Stimulated activated CD4-positive, alpha-beta T cell treated with anti-CD3 and anti-CD28 coated beads, Interleukin-1b, Interleukin-23, amount 100 ng/mL, for 4 hours (primary cell): ENCODE data around the gene ZDHHC21.
"Not testable (repeated sequence)": the region's sequence is repeated elsewhere in the genome, so short reads cannot be mapped to it uniquely, and the experiment has no call there.

Source experiments
- DNase-seq, 2 donors: peaks; one replicate each; pipeline ENCODE4 v3.0.0-alpha.2; 2020; ENCODE audit warnings: low read depth in 2 of 2

The ZDHHC21 gene

DNA sequence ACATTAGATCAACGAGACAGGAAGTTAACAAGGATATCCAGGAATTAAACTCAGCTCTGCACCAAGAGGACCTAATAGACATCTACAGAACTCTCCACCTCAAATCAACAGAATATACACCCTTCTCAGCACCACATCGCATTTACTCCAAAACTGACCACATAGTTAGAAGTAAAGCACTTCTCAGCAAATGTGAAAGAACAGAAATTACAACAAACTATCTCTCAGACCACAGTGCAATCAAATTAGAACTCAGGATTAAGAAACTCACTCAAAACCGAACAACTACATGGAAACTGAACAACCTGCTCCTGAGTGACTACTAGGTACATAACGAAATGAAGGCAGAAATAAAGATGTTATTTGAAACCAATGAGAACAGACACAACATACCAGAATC, 10.6 kb downstream of the ZDHHC21 start:
- DNase-seq = not testable (repeated sequence)

DNA sequence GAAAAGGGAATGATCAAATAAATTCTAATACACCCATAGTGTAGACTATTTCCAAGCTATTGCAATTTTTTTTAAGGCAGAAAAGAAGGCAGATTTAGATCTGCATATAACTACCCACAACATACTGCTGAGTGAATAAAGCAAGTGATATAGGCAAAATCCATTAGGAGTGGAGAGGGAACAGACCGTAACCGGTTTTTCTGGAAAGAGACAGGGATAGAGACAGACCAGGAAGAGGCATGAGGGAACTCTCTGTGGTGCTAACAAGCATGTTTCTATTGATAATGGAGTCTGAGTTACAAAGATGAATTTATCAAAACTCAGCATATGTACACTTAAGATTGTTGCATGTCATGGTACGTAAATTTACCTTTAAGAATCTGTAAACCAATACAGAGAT, 14.5 kb downstream of the ZDHHC21 start:
- DNase-seq = no peak

- no peak for DNase-seq
Measured at GRCh38 chr9:14677872-14678271, 15.4 kb downstream of the ZDHHC21 start.

- no peak for DNase-seq
Measured at GRCh38 chr9:14677396-14677795, 15.8 kb downstream of the ZDHHC21 start.

DNA sequence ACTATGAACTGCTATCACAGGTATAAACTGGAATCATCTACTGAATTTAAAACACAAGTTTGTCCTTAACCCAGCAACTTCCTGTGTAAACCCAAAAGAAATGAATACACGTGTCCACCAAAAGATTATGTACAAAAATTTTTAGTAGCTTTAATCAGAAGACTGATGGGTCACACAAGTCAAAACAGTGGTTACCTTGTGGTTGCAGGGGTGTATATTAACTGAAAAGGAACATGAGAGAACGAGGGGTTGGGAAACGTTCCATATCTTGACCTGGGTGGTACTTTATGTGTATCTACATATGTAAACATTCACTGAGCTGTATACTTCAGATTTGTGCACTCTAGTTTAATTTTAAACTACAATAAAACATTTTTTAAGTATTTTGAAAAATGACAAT, 18.6 kb downstream of the ZDHHC21 start:
- no peak for DNase-seq

DNA sequence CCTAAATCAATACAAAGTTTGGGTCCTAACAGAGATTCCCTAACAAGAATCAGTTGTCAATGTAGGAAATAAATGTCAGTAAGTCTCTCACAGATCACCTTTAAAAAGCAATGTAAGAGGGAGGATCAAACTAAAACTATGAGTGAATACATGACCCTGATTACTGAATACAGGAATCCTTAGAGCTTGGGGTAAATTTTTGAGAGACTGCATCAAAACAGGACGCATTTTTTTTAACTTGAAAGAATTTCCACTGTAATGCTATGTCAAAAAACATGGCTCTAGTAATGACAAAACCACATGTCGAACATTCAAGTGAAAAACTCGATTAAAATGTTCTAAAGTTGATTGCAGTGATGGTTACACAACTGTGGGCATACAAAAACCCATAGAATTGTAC, 21.9 kb downstream of the ZDHHC21 start:
- DNase-seq = no peak

DNA sequence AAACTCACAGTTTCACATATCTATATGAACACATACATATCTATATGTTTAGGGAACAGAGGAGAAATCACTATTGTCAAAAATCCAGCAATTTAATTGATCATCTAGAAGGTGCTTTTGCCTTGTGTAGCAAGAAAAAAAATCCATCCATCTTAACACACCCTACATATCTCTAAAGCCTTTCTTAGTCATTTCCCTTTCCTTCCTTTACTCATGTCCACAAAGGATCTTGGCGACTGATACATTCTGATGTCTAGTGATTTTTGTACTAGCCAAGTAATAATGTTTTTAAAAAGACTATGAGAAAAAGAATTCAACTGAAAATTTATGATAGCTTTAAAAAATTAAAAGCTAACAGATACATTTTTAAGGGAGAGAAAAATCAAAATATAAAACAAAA, 22.5 kb downstream of the ZDHHC21 start:
- DNase-seq = no peak

DNA sequence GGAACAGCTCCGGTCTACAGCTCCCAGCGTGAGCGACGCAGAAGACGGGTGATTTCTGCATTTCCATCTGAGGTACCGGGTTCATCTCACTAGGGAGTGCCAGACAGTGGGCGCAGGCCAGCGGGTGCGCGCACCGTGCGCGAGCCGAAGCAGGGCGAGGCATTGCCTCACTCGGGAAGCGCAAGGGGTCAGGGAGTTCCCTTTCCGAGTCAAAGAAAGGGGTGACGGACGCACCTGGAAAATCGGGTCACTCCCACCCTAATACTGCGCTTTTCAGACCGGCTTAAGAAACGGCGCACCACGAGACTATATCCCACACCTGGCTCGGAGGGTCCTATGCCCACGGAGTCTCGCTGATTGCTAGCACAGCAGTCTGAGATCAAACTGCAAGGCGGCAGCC, 29.2 kb downstream of the ZDHHC21 start:
- DNase-seq = not testable (repeated sequence)

DNA sequence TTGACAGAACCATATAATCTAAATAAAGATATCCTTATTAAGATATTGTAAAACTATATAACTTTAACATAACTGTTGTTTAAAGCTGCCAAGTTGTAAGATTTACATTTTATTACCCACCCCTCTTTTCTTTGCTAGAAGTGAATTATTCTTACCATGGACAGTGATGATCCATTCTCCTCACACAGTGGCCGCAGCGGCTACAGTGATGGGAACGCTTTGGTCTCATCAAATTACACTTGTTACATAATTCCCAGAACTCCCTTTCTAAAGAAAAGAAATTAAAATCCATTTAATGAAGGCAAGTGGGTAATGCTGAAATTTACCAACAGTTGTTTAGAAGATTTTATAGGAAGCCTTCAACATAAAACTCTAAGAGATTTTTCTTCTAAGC, 31.2 kb downstream of the ZDHHC21 start:
- no peak for DNase-seq

DNA sequence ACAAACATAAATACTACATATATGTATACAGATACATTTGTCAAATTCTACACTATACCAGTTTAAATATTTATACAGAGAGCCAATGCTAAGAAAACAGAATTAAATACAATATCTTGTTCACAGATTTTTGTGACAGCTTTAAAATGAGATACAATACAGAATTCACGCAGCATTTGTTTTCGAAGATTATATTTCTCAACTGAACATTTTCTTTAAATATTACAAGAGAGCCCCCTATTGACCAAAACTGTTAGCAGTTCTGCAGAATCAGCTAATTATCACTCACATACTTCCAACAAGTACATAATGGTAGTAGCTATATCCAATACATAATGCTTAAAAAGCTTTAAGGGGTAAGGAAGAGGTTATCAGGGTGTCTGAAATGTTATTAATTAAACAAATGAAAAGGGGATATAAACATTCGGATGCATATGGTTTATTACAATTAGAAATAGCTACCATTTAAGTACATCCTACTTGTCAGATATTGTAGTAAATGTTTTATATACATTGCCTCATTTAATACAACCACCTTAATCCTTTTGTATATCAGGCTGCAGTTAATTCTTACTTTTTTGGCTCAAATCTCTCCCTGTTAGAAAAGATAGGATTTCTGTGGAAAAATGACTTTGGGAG, 31.7 kb downstream of the ZDHHC21 start:
- DNase-seq = no peak

DNA sequence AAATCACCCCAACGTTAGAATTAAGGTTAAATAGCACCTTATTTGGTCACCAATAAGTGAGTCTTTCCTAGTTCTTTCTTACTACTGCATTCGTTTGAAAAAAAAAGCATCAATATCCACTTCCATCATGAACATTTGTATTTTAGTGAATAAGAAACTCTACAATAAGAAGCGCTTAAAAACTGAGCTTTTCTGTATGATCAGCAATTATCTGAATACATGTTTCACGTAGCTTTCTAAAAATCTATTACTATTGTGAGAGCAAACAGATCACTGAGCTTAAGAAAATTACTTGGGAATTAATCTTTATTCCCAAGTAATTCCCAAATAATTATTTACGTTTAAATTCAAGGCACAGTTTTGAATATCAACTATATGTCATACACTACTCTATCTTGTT, 32.5 kb downstream of the ZDHHC21 start:
- DNase-seq = no peak

DNA sequence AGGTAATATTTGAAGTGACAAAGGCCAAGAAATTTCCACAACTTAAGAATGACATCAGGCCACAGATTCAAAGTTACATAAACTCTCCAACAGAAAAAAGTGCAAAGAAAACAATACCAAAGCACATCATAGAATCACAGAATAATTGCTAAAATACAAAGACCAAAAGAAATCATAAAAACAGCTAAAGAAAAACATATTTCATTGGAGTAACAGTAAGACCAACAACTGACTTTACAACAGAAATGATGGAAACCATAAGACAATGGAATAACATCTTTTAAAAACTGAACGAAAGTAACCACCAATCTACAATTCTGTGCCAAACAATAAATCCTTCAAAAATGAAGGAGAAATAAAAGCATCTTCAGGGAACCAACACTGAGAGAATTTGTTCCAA, 38.3 kb downstream of the ZDHHC21 start:
- no peak for DNase-seq

GRCh38 chr9:14653511-14653910, 39.7 kb downstream of the ZDHHC21 start:
- no peak for DNase-seq

DNA sequence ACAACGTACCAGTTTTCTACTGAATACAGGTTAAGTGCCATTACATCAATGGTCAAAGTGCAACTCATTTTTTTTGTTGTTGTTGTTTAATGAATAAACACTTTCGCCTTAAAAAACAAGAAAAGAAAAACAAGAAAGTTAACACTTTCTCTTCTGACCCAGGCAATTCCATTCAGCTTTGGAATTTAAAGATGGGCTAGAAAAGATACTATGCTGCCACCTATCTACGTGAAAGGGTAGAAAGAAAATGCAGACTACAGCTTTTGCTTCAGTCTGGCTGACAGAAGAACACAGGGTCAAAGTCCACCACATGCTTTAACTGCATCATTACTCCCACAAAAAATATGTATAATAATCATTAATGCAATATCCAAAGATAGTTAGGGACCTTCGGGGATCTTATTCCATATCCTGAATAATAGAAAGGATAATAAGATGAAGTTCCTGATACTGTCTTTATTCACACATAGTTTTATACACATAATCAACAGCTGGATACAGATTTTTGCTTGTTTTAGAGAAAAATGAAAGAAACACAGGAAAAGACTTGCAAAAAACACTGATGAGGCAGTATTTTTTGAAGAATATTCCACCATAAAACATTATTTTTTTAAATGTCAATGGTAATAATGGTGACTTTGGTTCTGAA, 40.4 kb downstream of the ZDHHC21 start:
- DNase-seq = no peak

GRCh38 chr9:14650596-14650995, 42.6 kb downstream of the ZDHHC21 start:
- DNase-seq = no peak

DNA sequence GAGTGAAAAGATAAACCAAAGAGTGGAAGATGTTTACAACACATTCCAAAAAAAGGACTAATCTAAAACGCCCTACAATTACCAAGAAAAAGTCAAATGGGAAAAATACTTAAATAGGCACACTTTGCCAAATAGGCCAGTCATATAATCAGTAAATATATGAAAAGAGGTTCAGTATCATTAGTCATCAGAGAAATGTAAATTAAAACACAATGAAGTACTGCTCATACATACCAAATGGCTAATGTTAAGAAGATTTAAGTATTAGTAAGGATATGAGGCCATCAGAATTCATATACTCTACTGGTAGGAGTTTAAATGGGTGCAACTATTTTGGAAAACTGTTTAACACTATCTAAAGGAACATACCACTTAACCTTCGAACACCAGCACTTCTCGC, 47.6 kb downstream of the ZDHHC21 start:
- DNase-seq = no peak

GRCh38 chr9:14640967-14641366, 52.3 kb downstream of the ZDHHC21 start:
- no peak for DNase-seq

DNA sequence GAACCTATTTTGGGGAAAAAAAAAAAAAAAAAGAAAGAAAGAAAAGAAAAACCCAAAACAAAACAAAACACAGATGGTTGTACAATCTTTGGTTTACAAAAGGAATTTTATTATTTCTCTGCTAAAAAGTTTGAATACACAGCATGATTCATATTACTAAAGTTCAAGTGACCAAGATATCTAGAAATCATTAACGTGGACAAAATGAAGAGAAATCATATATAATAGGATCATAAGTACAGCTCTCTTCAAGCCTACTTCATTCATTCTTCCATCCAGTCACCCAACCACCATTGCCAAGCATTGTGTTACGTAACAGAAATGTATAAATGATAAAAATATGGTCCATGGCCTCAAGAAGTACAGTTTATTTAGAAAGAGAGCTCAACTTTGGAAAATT, 52.9 kb downstream of the ZDHHC21 start:
- no peak for DNase-seq

DNA sequence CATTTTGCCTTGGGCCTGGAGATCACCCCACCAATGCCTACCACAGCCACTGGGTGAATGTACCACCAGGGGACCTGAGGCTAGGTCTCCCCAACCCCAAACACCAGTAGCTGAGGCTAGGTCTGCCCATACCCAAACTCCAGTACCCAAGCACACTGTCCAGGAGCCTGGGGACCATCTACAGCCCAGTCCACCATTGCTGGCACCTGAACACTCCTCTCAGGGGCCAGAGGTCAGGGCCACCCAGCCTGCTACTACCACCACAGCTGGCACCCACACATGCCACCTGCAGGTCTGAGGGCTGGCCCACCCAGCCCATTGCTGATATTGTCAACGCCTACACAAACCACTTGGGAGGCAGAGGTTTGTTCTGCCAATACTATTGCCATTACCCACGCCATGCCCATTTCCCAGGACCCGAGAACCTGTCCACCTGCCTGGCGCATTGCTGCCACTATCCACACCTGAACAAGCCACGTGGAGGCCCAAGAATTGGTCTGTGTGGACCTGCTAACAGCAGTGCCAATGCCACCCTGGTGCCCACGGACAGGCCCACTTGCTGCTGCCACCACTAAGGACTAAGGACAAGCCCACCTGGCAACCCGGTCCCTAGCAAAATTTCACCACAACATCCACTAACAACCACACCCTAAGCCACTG, 59.2 kb downstream of the ZDHHC21 start:
- DNase-seq = no peak

- DNase-seq = no peak
Measured at GRCh38 chr9:14633148-14633547, 60.1 kb downstream of the ZDHHC21 start.

DNA sequence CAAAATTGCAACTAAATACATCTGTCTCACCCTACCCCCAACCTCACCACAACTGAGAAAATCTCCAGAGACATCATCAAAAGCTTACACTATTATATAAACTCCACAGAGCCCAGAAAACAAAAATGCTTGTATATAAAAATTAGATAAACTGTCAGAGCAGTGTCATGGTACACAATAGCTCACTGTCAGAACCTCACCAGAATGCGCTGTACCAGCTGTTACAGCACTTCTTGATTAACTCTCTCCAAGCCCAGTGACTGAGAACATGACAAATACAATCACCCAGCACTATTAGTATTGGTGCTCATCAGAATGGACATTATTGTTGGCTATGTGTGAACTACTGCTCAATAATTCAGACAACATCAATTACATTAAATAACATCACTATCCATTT, 65.7 kb downstream of the ZDHHC21 start:
- no peak for DNase-seq

GRCh38 chr9:14618836-14619420, 74.3 kb downstream of the ZDHHC21 start:
- DNase-seq = no peak
